ENCODE results near the gene CNTN4.

Gene CNTN4

DNA sequence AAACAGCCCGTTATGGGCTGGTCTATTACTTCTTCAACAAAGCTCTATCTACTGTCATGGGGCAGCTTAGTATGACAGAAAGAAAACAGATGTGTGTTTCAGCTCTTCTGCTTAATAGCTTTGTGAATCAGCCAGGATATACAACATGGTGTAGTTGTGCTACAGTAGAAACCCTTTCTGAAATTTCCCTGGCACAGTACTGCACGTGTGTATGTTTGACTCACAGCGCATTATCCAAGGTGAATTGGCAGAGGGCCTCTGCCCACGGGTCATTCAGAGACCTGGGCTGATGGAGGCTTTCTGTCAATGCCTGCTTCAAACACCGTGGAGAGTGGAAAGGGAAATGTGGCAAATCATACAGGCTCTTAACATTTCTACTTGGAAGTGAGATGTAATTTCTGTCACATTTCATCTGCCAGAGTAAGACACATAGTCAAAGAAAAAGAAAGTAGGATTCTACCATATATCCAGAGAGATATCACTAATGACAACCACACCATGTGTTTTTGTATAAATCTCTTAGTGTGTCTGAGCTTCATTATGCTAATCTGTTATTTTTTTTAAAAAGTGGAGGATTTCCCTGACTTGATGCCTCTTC is 505.1 kb downstream of the CNTN4 start:
- no peak for DNase-seq

GRCh38 chr3:2614578-2614977 is 515.9 kb downstream of the CNTN4 start:
- no peak for DNase-seq

- no peak for DNase-seq
Measured at GRCh38 chr3:2615080-2615479, 516.4 kb downstream of the CNTN4 start.

DNA sequence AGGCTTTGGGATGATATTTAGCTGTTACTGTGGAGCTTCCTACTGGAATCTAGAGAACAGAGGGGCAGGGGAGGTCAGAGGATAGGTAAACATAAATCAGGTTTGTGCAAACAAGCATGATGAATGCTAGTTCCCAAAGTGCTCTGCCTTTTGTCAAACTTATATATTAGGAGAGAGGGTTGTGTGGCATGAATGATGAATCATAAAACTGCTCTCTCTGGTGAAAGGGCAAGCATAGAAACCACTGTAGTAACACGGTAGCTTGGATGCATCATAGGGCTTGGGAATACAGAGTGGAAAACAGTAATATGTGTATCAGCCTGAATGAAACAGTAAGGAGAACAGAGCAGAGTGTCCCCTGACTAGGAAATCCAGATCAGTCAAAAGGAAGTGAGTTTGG is 524.8 kb downstream of the CNTN4 start:
- peak in 1 of 3 experiments; percentile 47 for DNase-seq

- no peak for DNase-seq
Measured at GRCh38 chr3:2628117-2628516, 529.5 kb downstream of the CNTN4 start.

GRCh38 chr3:2635511-2635910 is 536.8 kb downstream of the CNTN4 start:
- DNase-seq: no peak

GRCh38 chr3:2643606-2644005 is 544.9 kb downstream of the CNTN4 start:
- no peak for DNase-seq

GRCh38 chr3:2645001-2645400 is 546.3 kb downstream of the CNTN4 start:
- DNase-seq: no peak

DNA sequence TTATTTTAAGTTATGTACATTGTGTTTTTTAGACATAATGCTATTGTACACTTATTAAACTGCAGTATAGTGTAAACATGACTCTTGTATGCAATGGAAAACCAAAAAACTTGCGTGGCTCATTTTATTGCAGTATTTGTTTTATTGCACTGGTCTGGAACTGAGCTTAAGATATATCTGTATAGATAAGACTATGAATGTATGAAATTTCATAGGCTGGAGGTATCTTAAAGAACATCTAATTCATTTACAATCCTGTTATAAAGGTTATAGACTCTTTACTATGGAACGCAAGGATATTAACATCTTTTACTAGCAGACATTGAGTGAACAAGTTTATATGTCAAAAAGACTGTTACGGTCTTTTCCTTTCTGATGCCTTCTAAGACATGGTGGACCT is 552.1 kb downstream of the CNTN4 start:
- no peak for DNase-seq

DNA sequence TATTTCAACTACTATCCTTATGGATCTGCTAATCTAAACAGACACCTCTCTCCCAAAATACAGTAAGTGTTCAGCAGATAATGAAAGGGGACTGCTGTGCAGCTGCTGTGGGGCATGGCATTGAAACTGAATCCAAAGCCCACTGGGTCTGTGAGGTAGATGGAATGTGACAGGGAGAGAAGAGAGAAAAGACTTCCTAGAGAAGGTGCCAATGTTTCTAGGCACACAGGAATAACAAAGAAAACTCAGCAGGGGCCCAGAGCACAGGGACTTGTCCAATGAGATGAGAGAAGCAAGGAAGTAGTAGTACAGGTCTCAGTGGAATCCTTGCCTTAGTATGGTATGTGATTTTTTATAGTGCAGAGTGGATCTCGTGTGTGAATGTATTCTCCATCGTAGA is 553.7 kb downstream of the CNTN4 start:
- no peak for DNase-seq

DNA sequence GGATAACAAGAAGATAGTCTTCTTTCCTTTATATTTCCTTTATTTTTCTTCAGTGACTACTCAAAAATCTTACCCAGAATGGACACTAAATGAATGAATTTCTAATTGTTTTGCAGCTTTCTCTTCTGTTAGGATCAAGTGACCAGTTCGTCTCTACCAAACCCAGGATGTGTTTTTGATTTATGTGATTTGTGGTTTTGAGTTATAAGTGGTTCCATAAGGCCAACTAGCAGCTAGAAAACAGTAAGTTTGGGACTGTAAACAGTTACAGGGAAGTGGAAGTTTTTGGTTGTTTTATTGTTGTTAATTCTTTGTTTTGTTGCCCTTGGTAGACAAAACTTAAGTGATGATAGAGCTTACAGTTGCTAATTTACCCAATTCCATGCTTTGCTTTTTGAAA is 555.0 kb downstream of the CNTN4 start:
- DNase-seq: no peak

GRCh38 chr3:2655229-2655701 is 556.6 kb downstream of the CNTN4 start:
- no peak for DNase-seq

DNA sequence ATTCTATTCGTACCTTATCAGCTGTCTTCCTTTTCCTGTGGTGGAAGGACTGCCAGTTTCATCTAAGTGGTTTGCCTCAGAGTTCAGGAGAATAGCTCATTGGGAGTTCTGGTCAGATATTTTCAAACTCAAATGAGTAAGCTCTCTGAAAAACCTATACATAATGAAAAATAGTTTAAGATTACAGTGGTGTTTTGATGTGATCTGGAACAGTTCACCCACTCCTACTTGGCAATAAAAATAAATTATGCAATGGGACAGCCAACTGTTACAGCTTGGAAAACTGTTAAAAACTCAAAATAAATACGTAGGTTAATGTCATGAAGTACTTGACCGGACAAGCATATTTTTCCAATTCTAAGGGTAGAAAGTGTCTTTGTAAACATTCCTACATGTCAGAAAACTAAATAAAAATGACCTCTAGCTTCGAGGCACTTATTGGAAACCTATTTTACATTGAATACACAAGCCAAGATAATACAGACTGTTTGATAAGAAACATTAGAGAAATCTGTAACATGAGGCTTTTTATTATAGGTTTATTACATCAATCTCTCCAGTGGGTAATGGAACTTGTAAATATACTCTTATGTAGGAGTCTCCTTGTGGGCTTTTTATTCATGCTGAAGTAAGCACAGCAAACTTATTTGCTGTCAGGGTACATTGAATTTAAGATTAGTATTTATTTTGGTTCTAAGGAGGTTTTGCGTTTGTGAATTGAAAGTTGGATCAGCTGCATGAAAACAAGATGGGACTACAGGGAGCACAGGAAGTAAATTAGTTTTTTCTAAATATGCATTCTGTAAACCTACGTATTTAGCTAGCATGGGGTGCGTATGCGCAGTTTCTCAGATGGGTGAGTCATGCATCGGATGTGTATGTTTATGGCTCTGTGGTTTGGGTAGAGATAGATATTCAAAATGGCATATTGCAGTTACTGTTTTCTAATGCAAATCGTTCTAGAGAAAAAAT is 558.4 kb downstream of the CNTN4 start:
- DNase-seq: no peak

DNA sequence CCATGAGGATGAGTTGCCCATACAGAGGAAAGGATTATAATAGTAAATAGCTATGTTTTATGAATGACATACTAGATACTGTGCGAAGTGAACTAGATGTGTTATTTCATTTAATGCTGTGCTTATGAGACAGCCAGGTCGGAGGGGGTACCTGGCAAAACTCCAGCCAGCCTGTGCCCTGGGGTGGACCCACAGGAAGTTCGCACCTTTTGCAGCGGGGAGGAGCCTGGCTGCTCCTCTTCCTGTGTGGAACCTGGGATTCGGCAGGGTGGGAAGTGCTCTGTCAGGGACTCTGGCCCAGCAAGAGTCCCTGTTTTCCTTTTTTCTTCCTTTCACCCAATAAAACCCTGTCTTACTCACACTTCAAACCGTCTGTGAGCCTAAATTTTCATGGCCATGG is 559.3 kb downstream of the CNTN4 start:
- DNase-seq: no peak

DNA sequence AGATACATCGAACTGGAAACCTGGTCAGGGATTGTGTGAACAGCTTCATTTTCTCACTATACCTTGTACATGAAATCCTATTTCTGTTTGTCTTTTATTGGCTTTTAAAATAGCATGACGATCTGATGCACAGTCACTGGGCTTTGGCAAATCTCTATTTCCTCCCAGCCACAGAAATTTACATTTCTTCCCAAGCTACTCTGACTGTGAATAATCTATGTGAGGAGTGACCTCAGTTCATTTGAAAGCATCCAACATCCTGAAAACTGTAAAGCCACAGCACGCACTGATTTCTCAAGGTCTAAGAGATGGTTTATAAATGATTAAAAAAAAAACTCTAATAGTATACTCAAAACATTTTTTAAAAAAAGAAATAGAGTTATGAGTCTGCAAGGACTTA is 561.2 kb downstream of the CNTN4 start:
- DNase-seq: no peak

DNA sequence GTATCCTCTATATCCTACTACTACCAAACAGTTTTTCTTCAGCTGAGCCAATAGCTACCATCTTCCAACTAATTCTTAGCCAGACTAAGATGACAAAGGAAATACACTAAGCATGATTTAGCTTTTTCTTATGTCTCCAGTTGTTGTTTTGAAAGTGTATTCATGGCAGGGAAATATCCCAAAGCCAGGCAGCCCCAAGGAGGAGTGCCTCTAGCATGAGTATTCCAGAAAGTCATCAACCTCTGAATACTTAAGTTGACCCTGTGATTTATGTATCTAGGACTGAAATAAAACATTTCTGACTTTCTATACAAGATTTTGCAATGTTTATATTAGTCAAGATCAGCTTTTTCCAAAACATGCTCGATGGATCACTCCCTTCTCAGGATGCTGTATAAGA is 562.4 kb downstream of the CNTN4 start:
- DNase-seq: no peak

- no peak for DNase-seq
Measured at GRCh38 chr3:2677501-2677900, 578.8 kb downstream of the CNTN4 start.

DNA sequence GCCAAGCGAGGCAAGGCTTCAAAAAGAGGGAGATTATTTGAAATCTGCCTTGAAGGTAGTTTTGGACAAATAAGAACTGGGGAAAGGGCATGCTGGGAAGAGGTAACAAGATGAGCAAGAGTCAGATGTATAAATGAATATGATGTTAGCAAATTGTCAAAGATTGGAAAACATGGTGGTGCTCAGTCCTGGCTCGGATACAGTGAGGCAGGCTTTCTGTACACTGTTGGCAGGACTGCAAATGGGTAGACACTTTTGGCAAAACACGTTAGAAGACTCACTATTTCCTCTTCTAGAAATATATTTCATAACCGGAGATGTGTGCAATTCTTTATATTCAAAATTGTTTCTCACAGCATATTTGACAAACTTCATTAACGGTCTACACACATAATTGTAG is 581.6 kb downstream of the CNTN4 start:
- no peak for DNase-seq

DNA sequence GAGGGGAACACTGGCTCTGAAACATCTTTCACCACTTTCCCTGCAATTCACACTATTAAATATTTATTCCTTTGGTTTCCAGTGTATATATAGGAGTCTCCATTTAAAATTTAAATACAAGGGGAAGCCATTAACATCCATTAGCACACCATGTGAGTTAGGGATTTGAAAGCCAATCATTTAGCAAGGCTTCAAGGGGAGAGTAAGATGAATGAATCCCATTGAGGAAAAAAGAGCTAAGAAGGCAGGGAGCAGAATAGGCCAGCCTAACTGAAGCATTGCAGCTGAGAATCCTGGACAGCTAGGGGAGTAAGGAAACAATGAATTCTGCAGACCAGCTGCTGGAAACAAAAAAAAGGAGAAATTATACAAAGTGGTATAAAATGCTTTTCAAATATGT is 585.4 kb downstream of the CNTN4 start:
- DNase-seq: peak in 1 of 3 experiments; percentile 4

- no peak for DNase-seq
Measured at GRCh38 chr3:2686816-2687502, 588.3 kb downstream of the CNTN4 start.

DNA sequence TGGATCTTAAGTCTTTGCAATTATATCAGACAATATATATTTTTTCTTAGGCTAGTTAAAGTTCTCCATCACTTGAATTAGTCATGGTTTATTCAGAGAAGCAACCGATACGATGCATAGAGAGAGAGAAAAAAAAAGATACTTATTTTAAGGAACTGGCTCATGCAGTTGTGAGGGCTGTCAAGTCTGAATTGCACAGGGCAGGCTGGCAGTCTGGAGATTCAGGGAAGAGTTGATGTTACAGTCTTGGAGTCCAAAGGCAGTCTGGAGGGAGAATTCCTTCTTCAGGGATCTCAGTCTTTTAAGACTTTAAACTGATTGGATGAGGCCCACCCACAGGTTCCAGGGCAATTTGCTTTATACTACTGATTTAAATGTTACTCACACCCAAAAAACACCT is 598.9 kb downstream of the CNTN4 start:
- DNase-seq: no peak

GRCh38 chr3:2701471-2701870 is 602.8 kb downstream of the CNTN4 start:
- no peak for DNase-seq

DNA sequence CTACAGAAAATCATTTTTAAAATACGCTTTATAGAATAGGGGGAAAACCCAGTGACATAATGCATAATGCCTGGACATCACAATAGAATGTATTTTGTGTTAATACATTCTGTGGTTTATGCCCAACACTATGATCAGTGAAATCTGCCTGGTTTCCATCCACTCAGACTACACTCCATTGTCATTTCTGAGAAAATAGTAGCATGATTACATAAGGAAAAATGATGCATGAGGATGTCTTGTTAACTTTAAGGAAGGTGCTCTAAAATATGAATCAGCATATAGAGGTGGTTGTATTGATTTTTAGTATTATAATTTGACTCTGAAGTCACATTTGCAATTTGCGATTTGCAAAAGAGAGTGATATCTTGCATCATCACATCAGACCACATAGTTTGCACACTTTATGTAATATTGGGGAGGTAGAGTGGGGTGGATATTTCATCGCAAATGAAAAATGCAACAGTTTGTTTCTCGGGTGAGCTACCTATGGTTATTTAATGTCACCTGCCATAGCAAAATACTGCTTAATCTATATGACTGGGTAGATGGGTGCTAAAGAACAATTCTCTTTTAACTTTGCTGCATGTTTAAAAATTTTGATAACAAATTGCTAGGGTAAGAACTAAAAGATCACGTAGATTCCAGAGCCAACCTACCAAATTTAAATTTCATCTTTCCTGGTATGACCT is 607.6 kb downstream of the CNTN4 start:
- DNase-seq: peak in 1 of 3 experiments; percentile 9

Measured in NCI-H1417 (cell line).